HG03571 (cell line): ENCODE results near the gene CARD9.

Experiments
- ATAC-seq: cut with Tn5 transposase; IDR thresholded peaks from one replicate; pipeline ENCODE4 v1.9.1; 2021; ENCODE audit not compliant: unreplicated experiment

The CARD9 gene

DNA sequence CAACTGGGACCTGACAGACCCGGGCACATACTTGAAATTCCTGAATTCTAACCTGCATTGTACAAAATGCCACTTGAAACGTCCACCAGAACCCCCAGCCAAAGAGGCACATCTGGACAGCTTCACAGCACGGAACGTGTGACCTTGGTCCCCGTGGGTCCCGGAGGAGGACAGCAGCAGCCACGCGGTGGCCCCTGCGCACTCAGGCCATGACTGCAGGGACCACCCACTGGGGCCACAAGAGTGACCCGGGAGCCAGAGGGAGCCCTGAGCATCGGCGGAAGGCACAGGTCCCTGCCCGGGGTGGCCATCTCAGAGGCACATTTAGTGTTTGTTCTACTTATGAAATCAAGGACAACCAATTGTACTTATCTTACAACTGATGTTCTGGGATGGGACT lies 28.6 kb upstream of the CARD9 start:
- ATAC-seq: no peak

DNA sequence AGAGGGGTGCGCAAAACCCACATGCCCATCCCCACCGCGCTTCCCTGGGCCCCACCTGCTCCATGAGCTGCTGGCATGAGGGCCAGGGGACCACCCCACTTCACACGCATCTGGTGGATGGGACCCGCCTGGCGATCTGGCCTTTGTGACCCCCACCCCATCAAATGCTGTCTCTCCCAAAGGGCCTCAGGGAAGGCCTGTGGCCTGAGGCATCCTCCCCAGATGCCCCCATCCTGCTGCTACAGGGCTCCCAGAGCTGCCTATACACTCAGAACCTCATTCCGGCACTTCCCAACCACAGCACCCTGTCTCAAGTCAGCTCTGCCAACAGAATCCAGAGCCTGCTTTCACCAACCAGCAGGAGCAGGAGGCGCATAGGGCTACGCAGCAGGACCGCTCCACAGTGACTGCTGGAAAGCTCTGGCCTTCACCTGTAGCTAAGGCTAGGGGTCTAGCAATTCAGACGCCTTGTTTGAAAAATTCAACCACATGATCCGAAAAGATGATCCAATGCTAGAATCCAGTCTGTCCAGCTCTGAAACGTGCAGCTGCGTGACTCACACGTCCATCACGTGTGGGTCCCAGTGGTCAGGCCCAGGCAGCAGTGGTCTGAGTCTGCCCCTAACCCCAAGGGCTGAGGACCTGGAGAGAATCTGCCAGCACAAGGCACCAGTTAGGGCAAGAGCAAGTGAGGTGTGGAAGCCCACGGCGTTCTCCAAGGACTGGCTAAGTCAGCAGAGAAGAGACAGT lies 27.9 kb upstream of the CARD9 start:
- ATAC-seq: no peak

DNA sequence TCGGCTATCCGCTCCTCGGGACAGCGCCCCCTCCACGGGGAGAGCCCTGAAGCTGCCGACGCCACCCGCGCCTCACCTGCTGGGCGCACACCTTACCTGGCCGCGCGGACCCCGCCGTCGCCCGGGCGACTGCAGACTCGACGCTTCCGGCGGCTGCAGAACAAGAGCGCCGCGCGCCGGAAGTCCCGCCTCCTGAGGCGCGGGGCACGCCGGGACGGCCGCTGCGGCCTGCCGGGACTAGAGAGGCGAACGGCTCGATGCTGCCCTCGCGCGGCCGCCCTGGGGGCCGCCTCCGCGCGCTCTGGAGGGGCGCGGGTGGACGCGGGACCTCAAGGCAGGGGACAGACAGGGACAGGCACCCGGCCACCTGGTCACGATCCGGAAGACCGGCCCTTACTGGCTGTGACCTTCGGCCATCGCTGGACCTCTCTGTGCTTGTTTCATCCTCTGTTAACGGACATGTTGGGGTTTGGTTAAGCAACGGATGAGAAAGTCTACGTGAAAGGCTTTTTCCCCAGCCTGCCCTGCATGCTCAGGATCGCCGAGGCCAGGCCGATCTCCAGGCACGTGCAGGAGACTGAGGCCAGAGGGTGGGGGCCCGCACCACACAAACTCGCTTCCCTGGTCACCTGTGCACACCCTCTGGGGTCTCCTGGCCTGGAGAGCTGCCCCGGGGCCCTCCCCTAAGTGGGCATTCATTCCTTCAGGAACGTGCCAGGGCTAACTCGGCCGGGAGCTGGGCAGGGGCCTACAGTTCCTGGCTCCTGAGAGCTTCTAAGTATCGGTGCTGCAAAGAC lies 26.8 kb upstream of the CARD9 start, which contains the start of gene SNAPC4:
SNAPC4 (minus strand) TSS at position 133 of the 797 bp plus-strand sequence. CDS start 1,742 bp downstream, outside the sequence.
- peak; percentile 63 for ATAC-seq

DNA sequence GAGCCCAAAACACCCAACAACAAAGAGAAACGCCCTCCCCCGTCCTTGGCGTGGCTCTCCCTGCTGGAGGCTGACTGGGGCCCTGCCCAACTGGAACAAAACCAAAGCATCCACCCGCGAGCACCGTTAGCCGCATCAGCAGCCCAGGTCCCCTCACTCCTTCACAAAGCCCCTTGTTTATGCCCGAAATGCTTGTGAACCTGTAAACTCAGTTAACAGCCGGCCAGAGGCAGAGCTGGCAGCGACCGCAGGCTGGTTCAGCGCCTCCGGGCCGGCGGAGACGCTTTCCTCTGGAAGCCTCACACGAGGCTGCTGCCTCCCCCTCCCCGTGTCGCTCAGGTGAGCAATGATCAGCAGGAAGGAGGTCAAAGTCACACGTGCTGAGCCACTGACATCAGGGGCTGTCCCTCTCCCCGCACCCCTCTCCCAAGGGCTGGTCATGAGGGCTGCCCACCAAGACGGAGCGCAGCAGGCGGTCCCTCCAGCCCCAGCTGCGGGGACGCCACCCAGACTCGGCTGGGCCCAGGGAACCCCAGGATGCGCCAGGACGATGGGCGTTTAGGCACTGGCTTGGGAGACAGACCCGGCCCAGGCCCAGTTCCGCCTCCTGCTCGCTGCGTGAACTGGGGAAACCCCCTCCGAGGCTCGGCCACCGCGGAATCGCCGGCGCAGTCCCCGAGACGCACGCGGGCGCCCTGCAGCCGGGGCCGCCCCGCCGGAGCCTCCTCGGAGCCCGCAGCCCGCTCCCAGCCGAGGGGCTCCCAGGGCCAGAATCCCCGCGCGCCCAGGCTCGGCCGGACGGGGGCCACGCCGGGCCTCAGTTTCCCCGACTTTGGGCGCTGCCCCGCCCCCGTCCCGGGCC lies 25.9 kb upstream of the CARD9 start:
- peak; percentile 23 for ATAC-seq

DNA sequence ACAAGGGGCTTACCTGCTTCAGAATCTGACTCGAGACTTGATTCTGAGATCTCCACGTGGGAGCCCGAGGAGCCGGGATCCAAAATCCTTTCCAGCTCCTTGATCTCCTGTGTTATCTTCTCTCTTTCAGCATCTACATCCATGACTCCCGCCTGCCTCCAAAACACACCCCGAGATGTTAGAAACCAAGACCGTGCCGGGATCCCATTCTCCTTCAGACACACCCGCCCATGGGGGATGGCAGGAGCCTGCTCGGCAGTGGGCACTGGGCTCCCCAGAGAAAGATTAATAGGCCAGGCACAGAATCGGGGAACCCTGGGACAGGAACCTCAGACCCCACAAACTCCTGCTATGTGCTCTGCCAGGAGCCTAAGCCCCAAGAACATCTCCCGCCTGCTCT lies 24.8 kb upstream of the CARD9 start:
- no peak for ATAC-seq

DNA sequence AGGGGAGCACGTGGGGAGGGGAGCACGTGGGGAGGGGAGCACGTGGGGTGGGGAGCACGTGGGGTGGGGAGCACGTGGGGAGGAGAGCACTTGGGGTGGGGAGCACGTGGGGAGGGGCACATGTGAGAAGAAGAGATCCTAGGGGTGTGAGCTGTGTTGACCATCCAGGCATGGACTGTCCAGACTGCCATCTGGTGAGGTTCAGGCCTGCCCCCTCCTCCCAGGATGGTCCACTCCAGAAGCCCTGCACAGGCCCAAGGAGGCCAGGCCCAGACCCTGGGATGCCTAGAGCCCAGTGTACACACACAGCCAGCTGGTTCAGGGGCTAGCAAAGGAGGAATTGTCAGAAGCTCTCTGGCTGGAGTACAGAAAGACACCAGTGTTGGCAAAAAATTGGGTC lies 24.2 kb upstream of the CARD9 start:
- no peak for ATAC-seq

DNA sequence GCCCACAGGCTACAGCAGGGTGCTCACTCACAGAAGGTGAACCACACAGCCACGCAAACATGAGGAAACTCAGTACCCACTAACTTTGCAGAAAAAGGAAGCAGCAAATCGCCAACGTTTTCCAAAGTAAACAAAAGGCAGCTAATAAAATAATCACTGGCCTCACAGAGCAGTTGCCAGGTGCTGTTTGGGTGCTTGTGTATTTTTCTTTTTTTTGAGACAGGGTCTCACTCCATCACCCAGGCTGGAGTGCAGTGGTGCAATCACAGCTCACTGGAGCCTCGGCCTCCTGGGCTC lies 22.7 kb upstream of the CARD9 start:
- no peak for ATAC-seq

DNA sequence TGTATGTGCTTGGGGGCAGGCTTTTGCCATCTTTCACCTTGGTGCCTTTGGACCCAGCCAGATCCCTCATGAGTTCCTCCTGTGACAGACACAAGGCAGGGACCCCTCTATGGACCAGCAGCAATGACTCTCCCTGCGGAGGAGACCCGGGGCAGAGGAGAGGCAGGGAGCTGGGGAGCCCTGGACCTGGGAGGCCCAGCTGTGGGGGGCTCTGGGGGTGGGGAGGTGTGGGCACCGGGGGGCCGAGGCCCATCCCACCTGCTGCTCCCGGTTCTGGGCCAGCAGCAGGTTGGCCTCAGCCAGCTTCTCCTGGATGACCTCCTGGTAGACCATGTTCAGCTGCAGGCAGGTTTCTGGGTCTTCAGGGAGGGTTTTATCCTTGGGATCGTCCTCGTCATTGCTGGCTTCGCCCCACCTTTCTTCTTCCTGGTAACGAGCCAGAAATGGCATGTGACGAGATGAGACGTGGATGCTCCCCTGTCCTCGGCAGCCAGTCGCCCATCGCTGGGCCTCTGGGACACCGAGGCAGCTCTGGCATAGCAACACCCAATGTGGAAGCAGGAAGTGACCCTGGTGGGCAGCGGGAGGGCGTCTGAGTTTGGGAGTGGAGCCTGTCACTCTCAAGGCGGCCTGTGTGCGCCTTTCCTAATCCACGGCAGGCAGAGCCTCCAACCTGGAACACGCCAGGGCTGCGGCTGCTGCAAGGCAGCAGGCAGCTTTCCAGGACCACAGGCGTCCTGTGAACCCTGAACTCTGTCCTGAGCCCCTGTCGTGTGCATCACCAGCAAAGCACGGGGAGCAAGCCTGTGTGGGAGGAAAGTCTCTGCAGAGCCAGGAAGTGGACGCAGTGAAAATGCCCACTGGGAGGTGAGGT lies 22.1 kb upstream of the CARD9 start:
- ATAC-seq: no peak

DNA sequence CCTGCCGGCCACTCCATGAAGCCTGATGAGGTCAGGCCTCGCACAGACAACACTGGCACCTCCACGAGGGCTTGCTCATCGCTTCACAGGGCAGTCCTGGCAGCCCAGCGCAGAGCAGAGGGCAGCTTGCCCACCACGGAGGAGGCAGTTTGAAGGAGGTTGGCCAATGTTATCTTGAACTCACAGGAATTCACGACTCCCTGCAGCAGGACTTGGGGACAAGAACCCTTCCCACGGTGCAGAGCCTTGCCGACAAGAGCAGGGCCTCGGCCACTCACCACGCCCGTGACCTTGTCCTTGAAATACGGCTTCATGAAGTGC lies 21.5 kb upstream of the CARD9 start:
- ATAC-seq: no peak

DNA sequence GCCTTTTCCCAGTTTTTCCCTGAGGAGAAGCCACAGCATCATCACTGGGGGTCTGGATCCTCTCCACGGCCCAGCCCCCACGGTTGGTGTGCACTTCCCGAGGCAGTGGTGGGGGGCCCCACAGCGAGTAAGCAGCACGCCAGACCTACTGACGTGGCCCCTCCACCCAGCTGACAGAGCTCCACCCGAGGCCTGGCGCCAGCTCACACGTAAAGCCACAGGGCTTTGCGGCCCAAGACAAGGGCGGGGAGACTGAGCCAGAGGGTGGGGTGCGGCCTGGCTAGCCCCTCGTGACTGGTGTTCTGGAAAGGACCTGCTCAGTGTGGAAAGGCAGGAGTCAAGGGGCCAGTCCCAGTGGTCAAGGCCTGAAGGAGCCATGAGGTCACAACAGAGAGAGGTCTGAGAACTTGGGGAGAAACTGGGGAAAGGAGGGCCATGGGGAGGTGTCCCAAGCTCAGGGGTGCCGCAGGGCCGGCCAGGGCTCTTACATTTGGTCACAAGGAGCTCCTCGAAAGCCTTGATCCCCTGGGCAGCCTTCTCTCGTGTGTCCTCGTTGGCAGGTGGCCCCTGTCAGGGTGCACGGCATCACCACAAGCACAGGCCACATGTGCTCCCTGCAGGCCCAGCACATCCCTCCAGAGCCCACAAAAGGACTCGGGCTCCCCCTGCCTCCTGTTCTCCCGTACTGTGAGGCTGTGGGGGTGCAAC lies 21.0 kb upstream of the CARD9 start:
- no peak for ATAC-seq

DNA sequence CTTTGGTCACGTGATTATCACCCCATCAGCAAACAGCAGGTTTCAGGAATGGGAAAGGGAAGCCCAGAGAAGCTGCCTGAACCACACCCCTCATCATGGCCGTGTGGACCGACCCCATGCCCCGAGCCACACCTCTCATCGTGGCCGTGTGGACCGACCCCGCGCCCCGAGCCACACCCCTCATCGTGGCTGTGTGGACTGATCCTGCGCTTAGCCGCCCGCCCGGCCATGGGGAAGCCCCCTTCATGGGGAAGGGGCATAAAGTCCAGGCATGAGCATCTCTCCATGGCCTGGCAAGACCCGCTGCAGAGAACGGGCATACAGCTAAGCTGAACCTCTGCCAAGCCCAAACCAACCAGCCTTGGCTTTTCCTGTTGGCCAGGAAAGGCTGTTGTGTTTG lies 20.1 kb upstream of the CARD9 start:
- ATAC-seq: no peak

DNA sequence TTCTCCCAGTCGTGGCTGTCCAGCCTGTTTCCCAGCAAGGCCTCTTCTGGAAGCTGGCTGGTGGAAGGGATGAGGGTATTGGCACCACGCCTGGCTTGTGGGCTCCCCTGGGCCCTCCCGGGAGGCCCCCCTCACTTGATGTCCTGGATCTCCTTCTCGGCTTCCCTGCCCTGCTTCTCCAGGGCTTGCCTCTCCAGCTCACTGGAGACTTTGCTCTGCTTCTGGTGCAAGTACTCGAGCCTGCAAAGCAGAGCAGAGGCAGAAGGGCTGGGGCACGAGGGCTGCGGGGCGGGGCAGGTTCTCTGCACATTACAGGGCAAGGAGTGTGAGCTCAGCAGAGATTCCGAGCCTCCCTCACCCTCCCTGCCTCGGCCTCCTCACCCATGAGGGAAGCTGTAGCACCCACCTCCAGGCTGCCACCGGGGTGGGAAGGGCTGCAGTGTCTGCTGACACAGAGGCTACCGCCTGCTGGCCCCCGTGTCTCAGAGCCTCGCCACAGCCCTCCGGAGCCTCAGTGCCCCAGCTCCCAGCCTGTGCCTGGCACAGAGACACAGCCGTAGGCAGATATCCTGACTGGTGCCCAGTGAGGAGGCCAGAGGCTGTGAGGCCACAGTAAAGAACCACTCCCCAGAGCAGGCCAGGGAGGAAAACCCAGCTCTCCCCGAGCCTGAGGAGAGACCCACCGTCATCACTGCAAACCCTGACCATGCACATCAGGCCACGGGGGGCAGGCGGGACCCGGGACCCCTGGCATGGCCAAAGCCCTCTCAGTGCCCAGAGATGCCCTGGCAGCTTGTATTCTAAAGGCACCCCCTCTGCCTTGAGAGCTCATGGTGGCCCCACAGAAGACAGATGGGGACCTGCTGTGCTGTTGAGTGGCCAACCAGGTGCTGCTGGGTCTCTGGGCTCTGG lies 19.3 kb upstream of the CARD9 start:
- ATAC-seq: no peak

DNA sequence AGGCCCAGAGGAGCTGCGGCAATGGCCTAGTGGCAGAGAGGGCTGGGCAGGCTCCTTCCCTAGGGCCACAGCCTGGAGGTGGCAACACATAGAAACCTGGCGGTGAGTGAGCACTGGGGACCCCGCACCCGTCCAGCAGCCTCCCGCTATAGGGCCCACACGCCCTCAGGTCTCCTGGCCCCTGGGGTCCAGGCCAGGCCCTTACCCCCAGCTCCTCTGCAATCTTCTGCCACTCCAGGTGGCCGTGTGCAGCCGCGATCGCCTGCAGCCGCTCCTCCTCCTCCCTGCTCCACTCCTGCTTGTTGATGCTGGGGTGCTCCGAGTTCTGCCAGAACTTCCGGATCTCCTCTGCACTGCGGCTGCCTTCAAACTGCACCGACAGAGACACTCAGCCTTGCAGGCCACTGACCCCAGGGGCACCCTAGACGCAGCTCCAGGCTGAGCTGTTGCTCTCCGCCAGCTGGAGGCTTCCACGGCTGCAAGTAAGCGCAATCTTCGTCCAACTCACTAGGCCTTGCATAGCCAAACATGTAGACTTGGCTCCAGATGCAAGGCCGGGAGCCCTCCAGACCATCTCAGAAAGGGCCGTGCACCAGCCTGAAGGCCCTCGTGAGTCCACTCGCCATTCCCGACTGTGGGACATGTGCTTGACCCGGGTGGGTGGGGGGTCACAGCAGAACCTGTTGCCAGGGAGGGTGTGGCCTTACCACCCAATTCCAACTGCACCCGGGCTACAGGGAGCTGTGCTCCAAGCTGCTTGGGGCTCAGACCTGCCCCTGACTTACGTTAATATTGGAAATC lies 18.5 kb upstream of the CARD9 start:
- ATAC-seq: no peak

DNA sequence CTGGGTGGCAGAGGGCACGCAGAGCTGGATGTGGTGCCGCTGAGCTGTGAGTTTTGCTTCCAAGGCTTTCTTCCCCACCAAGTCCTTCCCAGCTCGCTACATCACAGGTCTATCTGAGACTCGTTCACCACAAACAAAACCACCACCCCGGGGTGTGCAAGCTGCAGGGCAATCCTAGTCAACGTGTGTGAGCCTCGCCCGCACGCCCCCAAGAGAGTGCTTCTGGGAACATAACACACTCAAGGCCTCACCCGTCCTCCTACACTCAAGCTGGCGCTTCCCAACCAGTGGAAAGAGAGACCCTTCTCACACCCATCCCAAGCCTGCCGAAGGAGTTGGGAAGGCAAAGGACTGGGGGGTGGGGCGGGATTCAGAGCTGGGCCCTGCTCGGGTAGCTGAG lies 15.9 kb upstream of the CARD9 start:
- no peak for ATAC-seq

DNA sequence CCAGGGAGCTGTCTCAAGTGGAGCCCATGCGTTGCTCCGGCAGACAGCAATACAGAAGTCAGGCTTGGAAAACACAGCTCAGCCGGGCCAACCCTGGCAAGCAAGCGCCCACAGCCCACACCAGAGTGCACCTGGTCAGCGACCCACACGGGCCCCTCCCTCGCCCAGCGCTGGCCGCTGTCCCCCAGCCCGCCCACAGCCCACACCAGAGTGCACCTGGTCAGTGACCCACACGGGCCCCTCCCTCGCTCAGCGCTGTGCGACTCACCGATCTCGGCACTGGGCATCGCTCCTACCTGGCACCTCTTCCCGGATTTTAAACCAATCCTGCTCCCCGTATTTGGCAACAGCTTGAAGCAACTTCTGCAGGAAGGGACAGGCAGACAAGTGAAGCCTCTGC lies 13.7 kb upstream of the CARD9 start:
- no peak for ATAC-seq

DNA sequence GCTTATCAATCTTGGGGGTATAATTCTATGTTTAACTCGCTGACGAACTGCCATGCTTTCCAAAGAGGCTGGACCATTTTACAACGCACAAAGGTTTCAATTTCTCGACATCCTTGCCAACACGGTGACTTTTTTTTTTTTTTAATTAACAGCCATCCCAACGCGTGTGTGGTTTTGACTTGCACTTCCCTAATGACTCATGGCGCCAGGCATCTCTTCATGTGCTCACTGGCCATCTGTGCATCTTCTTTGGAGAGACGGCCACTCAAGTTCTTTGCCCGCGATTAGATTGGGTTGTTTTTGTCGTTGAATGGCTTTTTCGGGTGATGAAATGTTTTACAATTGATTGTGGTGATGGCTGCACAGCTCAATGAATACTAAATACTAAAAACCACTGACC lies 12.5 kb upstream of the CARD9 start:
- no peak for ATAC-seq

DNA sequence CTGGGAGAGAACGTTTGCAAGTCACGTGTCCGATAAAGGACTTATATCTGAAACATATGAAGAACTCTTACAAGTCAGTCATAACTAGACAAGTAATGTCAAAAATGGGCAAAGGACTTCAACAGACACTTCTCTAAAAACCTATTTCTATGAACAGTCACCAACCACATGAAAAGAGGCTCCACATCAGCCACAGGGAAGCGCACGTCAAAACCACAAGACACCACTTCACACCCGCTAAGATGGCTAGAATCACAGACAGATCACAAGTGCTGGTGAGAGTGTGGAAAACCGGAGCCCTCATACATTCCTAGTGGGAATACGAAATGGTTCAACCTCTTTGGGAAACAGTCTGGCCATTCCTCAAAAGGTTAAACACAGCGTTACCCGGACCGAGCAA lies 11.5 kb upstream of the CARD9 start:
- ATAC-seq: no peak

DNA sequence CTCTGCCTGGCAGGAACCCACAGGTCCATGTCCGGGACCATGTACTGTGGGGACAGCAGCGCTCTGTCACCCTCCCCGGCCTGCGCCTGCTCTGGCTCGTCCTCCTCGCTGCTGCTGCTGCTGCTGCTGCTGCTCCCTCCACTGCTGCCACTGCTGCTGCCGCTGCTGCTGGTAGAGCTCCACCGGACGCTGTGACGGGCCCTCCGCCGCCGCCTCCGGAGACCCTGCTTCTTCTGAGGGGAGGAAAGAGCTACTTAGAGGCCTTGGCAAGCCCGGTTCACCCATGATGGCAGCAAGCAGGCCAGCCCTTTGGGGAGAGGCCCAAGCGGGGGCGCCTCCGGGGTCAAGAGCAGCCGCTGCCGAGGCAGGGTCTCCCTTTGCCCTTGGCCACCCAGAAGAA lies 10.0 kb upstream of the CARD9 start:
- ATAC-seq: no peak
